ENCODE results near the gene SDCBP2. TPM values are rescaled to one million over a fixed set of nuclear protein-coding genes. Genes with fewer than 3 reads are reported as not detected.

The SDCBP2 gene
- total and polyA plus RNA-seq, 2 of the 8 experiments (the other 6 are each of a cell fraction or from before 2014, with no cell fraction given) = 4.2 to 6.7 TPM

DNA sequence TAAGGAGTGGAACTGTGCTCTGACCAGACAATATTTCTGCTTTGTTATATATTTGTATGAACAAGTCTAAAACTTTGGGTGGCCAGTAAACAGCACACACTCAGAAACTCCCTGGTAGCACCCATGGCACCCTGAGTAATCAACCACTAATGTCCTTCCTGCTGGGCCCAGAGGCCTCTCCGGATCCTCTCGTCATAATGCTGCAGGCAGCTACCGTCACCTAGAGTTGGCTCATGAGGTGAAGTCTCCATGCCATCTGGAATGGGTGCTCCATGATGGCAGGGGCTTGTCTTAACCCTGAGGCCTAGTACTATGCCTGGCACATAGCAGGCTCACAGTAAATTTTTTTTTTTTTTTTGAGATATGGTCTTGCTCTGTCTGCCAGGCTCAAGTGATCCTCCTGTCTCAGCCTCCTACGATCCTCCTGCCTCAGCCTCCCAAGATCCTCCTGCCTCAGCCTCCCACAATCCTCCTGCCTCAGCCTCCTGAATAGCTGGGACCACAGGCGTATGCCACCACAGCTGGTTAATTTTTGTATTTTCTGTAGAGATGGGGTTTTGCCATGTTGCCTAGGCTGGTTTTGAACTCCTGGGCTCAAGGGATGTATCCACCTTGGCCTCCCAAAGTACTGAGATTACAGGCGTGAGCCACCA lies 3.0 kb upstream of the SDCBP2 start (continued):
- no peak for TF ChIP-seq NANOG (IDR thresholded peaks at IDR 0.05; ENCODE audit: insufficient read depth, low read depth, low read length, poor library complexity, severe bottlenecking)

Data from H1 (cell line).